Measurements from ENCODE around the gene THSD4.

THSD4 gene

DNA sequence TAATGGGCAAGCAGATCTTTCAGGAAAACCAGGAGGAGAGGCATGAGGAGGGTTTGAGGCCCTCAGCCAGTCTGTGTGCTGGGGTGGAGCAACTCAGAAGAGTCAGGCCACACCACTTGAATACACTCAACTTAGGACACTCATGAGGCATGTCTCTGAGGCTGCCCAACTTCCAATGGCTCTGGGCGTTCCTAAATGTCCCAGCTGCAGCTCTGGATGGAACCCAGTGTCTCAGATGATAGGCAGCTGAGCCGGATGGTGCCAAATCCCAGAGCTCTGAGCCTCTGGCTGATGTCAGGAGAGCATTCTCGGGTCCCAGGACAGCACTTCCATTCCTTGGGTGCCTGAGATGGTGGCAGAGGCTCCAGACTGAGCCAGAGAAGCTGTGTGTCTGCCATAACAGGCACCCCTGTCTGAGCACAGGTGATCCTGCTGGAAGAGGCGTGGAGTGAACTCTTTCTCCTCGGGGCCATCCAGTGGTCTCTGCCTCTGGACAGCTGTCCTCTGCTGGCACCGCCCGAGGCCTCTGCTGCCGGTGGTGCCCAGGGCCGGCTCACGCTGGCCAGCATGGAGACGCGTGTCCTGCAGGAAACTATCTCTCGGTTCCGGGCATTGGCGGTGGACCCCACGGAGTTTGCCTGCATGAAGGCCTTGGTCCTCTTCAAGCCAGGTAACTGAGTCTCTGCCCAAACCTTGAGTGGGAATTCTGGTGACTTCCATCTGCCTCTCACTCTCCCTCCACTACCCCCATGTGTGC, 697.9 kb downstream of the THSD4 start:
- no peak for DNase-seq (ENCODE audit: low read depth, low spot score)
- no peak overlapping the region for H3K4me3 ChIP-seq (ENCODE audit: low read length)

DNA sequence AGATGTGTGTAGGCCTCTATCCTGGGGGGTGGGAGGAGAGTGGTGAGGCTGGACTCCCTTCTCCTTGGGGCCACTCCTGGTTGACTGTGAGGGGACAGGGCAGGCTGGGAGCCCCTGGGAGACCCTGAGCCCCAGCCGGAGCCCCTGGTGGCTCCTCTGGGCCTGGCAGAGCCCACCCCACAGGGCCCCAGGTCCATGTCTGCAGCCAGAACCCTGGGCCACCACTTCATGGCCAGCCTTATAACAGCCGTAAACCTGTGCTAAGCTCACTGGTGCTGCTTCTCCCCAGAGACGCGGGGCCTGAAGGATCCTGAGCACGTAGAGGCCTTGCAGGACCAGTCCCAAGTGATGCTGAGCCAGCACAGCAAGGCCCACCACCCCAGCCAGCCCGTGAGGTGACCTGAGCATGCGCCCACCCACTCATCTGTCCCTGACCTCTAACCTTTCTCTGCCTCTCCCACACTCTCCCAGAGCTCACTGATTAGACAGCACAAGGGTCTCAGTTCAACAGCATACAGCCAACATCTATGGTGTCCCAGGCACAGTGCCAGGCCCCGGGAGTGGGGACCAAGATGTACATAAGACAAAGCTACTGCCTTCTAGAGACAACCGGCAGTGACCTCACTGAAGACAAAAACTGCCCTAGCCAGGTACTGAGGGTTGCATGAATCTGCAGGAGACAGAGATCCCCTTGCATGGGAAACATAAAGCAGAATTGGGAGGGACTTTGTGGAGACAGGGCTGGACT, 698.6 kb downstream of the THSD4 start:
- DNase-seq (ENCODE audit: low read depth, low spot score): no peak
- H3K4me3 ChIP-seq (ENCODE audit: low read length): no peak overlapping the region

DNA sequence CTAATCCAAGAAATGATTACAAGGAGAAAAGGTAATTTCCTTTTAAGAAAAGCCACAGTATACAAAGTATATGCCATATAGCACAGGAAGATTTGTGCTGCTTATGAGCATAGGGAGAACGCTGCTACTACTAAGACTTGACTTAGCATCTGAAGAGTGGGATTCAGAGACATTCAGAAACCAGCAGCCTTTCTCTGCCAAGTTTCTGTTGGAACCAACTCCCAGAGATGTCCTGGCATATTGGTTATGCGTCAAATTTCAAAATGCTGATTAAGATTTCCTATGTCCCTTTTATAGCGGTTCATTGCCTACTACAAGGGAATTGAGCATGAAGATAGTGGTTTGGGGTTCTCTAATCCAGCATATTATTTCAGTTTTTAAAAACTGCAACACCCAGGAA, 700.0 kb downstream of the THSD4 start:
- DNase-seq (ENCODE audit: low read depth, low spot score): no peak

DNA sequence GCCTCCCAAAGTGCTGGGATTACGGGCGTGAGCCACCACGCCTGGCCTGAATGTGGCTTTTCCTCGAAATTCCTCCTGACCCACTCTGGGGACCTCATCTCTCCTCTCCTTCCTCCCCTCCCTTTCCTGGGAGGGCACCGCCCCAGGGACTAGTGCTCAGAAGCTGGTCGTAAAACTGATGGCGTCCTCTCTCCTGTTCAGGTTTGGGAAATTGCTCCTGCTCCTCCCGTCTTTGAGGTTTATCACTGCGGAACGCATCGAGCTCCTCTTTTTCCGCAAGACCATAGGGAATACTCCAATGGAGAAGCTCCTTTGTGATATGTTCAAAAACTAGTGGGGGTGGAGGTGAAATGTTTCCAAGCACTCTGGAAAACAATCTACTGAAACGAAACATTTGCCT, 702.1 kb downstream of the THSD4 start:
- H3K4me3 ChIP-seq (ENCODE audit: low read length): no peak overlapping the region
- DNase-seq (ENCODE audit: low read depth, low spot score): no peak

More for the DNA sequence above, 700.0 kb downstream of the THSD4 start:
- no peak overlapping the region for H3K4me3 ChIP-seq (ENCODE audit: low read length)

DNA sequence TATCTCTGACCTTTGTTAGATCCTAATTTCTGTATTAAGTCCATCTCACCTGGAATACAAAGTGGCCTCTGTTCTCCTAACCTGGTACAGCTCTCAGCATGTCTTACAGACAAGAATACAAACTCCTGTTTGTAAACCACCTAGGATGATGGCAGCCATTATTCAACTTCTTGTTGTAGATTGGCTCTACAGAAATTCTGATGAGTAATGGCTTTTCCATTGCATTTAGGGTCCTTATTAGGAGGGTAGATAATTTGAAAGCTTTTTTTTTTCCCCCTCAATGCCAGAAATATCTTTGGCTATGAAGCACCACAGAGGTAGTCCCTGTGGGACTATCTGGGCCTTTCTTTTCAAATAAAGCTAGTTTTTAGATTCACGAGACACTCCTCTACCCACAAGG, 704.9 kb downstream of the THSD4 start:
- DNase-seq (ENCODE audit: low read depth, low spot score): no peak
- H3K4me3 ChIP-seq (ENCODE audit: low read length): no peak overlapping the region

DNA sequence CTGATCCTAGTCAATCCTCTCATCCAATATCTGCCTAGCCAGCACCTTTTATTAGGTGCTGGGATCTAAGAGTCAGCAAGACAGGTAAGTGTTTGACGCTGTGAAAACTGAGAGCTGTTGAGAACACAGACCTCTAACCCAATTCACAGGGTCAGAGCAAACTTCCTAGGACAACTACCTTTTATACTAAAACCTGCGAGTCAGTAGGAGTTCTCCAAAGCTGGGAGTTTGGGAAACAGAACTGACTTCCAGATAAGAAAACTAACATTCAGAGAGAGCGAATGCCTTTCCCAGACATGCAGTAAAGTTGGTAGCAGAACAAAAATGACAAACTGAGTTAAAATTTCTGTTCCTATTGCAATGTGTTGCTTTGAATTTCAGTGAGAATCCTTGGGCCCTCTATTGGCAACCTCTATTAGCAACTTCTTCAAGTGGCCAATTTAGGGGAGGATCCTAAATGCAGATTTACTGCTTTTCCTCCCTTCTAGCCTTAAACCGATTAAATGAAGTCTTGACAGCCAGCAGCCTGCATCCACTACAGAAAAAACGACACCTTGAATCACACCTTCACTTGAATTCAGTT, 706.4 kb downstream of the THSD4 start:
- no peak overlapping the region for H3K4me3 ChIP-seq (ENCODE audit: low read length)
- no peak for DNase-seq (ENCODE audit: low read depth, low spot score)

DNA sequence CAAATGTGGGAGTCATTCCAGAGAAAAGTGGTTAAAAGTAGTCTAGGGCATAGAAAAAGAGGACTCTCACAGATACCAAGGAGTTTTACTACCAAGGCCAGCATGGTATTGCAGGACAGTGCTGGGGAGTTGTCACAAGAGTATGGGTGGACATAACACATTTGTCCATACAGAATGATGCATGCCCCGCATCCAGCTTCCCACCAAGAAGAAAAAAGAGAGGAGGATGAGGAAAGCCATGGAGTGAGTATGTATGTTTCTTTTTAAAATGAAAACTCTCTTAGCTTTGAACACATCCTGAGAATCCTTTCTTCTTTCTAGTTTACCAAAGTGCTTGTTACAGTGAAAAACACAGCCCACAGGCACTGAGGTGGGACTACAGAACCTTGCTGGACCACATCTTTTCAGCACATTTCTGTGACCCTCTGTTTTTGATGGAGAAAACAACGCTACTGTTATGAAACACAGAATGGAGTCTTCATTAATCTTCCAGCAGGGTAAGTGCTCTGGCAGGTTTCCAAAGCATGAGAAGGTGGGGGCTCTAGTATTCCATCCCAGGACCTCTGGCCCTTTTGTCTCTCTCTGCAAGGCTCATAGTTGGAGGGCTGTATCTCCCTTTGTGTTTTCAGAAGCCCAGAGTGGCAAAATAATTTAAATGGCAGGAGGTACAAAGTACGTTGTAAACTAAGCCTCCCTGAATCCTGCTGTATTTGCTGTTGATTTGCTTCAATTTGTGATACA, 707.8 kb downstream of the THSD4 start:
- H3K4me3 ChIP-seq (ENCODE audit: low read length): no peak overlapping the region
- no peak for DNase-seq (ENCODE audit: low read depth, low spot score)

DNA sequence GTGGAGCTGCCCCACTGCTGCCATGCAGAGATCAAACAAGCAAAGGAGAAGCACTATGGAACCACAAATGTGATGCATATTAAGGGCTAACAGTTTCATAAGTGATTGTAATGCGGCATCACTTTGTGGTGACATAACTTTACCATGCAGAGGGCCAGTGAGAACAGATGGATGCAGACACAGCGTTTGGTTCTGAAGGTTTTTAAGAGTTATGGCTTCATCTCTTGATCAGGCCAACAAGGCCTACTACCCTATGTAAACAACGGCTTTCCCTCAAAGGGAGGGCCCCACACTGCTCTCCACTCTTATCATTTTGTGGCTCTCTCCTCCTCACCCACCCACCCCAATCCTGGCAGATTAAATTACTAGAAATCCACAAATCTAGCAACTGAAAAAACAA, 708.5 kb downstream of the THSD4 start:
- DNase-seq (ENCODE audit: low read depth, low spot score): no peak
- no peak overlapping the region for H3K4me3 ChIP-seq (ENCODE audit: low read length)

DNA sequence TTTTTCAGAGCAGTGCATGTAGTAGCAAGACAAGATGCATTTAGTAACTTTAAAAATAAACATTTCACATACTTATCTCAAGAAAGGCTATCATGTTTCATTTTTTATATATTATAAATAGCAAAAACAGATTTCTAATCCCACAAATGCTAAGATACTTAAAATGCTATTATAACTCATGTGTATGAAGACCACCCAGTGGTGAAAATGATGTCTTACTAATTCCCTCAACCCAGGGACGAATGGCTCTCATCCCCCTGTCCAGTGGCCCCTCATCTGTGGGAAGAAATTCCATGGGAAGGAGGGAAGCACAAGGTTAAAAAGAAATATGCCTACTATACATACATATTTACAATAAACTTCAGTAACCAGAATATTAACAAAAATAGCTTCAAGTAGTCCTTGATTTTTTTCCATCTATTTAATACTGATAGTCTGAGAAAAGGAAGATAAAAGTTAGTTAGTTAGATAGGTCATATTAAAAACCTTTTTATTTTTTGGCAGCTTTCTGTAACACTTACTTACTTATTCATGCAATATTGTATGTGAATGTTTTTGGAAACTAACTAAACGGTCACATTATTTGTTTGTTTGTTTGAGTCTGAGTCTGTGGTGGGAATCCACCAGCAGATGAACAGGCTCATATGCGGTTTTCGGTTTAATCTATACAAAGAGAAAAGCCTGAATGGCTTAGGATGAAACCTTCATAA, 709.9 kb downstream of the THSD4 start:
- DNase-seq (ENCODE audit: low read depth, low spot score): no peak
- no peak overlapping the region for H3K4me3 ChIP-seq (ENCODE audit: low read length)

DNA sequence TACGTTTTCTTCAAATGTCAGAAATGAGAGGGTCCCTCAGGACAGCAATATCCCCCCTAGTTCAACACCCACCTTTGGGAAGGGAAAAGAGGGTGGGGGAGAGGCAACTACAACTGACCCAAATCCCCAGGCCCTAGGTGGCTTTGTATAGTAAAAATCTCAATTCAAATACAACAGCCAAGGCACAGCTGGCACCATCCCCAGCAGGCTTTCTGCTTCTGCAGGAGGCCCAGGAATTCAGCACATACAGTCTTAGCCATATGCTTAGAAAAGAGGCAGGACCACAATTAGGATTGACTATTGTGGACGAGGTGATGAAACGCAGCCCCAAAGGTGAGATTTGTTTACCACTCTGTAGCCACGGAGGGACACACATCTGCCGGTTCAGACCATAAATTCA, 710.9 kb downstream of the THSD4 start:
- no peak for DNase-seq (ENCODE audit: low read depth, low spot score)
- no peak overlapping the region for H3K4me3 ChIP-seq (ENCODE audit: low read length)

DNA sequence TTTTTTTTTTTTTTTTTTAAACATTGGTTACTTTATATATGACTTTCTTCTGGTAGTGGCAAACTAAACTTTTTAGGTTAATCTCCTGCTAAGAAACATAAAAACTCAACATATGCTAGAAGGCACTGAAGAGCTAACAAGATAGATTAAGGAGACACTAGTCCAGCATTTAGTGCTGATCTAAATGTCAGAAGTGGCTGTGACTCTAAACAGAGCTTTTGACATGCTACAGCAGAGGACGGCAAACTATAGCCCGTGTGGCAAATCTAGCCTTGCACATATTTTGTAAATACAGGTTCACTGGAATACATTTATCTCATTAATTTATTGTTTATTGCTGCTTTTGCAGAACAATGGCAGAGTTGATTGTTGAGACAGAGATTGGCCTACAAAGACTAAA, 715.7 kb downstream of the THSD4 start:
- DNase-seq (ENCODE audit: low read depth, low spot score): no peak
- H3K4me3 ChIP-seq (ENCODE audit: low read length): no peak overlapping the region

Data from Jurkat, Clone E6-1 (cell line).